ENCODE results near the gene KRT25. TPM values are rescaled to one million over a fixed set of nuclear protein-coding genes. Genes with fewer than 3 reads are reported as not detected.
"Not testable (repeated sequence)": the region's sequence is repeated elsewhere in the genome, so short reads cannot be mapped to it uniquely, and the experiment has no call there.

The KRT25 gene
- total and polyA plus RNA-seq, 2 donors (not counting 1 experiment from before 2014, with no cell fraction given) = not detected

GRCh38 chr17:40751065-40751464 is 4.1 kb downstream of the KRT25 start:
- Histone ChIP-seq H3K4me1 (ENCODE audit: control insufficient read depth in 2 of 2, insufficient read depth in 2 of 2, low read length in 2 of 2) (no peaks in the 10 kb centered on the region), H3K9ac (ENCODE audit: low read length) (no peak overlapping the region), H3K27ac (ENCODE audit: low read length in 2 of 2) (no peak overlapping the region), H2AFZ (ENCODE audit: insufficient read depth, low read depth, low read length, poor library complexity, severe bottlenecking) (no peak overlapping the region), H3K27me3 (replicated peaks in 1 of 4; ENCODE audit: control extremely low read depth in 1 of 4, control insufficient read depth in 3 of 4, insufficient read depth in 4 of 4, low read length in 3 of 4) (peaks cover 0 to 20% (median 10%) of the 10 kb centered on the region in 4 experiments), H3K36me3 (replicated peaks in 1 of 2; ENCODE audit: control extremely low read depth in 1 of 2, control insufficient read depth in 1 of 2, extremely low read depth in 1 of 2, insufficient read depth in 2 of 2, low read length in 1 of 2) (no peaks in the 10 kb centered on the region), H4K20me1 (ENCODE audit: control insufficient read depth, insufficient read depth, low read length, poor library complexity, severe bottlenecking) (no peaks in the 10 kb centered on the region), H3K79me2 (ENCODE audit: control insufficient read depth, insufficient read depth, low read length) (no peaks in the 10 kb centered on the region), H3K4me3 (ENCODE audit: control extremely low read depth in 1 of 5, extremely low read depth in 1 of 5, insufficient read depth in 1 of 5, low read depth in 2 of 5, low read length in 4 of 5) (no peak overlapping the region), H3K9me3 (ENCODE audit: control extremely low read depth in 1 of 3, control insufficient read depth in 2 of 3, insufficient read depth in 1 of 3, low read length in 2 of 3) (peaks cover 0 to 3% (median 0%) of the 10 kb centered on the region in 3 donors), H3K4me2 (replicated peaks; ENCODE audit: low read depth, low read length, poor library complexity, severe bottlenecking) (no peak overlapping the region)
- Mint-ChIP-seq H3K27me3 (peaks cover 55% of the 10 kb centered on the region), H3K9me3 (ENCODE audit: insufficient read depth) (no peaks in the 10 kb centered on the region), H3K4me3 (no peak overlapping the region), H3K27ac (no peak overlapping the region), H3K4me1 (no peaks in the 10 kb centered on the region)
- ATAC-seq (ENCODE audit: low read depth) (no peak), DNase-seq (no peak)
- WGBS (ENCODE audit: insufficient coverage) = 93% methylated on average over 12 of the region's 14 CpGs
- POLR2A ChIA-PET = no interaction called here
- intact Hi-C loops (cut with micrococcal nuclease) = no loop called here
- CTCF ChIA-PET = no interaction called here
- TF ChIP-seq EZH2 (IDR thresholded peaks at IDR 0.05; ENCODE audit: borderline replicate concordance, insufficient read depth, low read depth, low read length, poor library complexity, severe bottlenecking) (no peak), CTCF (IDR thresholded peaks at IDR 0.05) (no peak)

GRCh38 chr17:40750391-40750790 is 4.7 kb downstream of the KRT25 start:
- Histone ChIP-seq H3K27ac (ENCODE audit: low read length in 2 of 2) (no peak overlapping the region), H3K79me2 (ENCODE audit: control insufficient read depth, insufficient read depth, low read length) (no peaks in the 10 kb centered on the region), H3K4me1 (ENCODE audit: control insufficient read depth in 2 of 2, insufficient read depth in 2 of 2, low read length in 2 of 2) (no peaks in the 10 kb centered on the region), H3K9ac (ENCODE audit: low read length) (no peak overlapping the region), H4K20me1 (ENCODE audit: control insufficient read depth, insufficient read depth, low read length, poor library complexity, severe bottlenecking) (no peaks in the 10 kb centered on the region), H3K4me2 (replicated peaks; ENCODE audit: low read depth, low read length, poor library complexity, severe bottlenecking) (no peak overlapping the region), H3K27me3 (replicated peaks in 1 of 4; ENCODE audit: control extremely low read depth in 1 of 4, control insufficient read depth in 3 of 4, insufficient read depth in 4 of 4, low read length in 3 of 4) (peaks cover 0 to 25% (median 12%) of the 10 kb centered on the region in 4 experiments), H2AFZ (ENCODE audit: insufficient read depth, low read depth, low read length, poor library complexity, severe bottlenecking) (no peak overlapping the region), H3K9me3 (ENCODE audit: control extremely low read depth in 1 of 3, control insufficient read depth in 2 of 3, insufficient read depth in 1 of 3, low read length in 2 of 3) (peaks cover 0 to 3% (median 0%) of the 10 kb centered on the region in 3 donors), H3K4me3 (ENCODE audit: control extremely low read depth in 1 of 5, extremely low read depth in 1 of 5, insufficient read depth in 1 of 5, low read depth in 2 of 5, low read length in 4 of 5) (no peak overlapping the region), H3K36me3 (replicated peaks in 1 of 2; ENCODE audit: control extremely low read depth in 1 of 2, control insufficient read depth in 1 of 2, extremely low read depth in 1 of 2, insufficient read depth in 2 of 2, low read length in 1 of 2) (no peaks in the 10 kb centered on the region)
- Mint-ChIP-seq H3K4me3 (no peak overlapping the region), H3K9me3 (ENCODE audit: insufficient read depth) (no peaks in the 10 kb centered on the region), H3K27ac (no peak overlapping the region), H3K27me3 (peaks cover 55% of the 10 kb centered on the region), H3K4me1 (no peaks in the 10 kb centered on the region)
- CTCF ChIA-PET = interaction anchor here (0.6 kb wide), 1 partner anchor 39 kb away, joined by 3 read pairs; no protein-coding TSS in a partner anchor
- ATAC-seq (ENCODE audit: low read depth) = no peak
- intact Hi-C loops (cut with micrococcal nuclease) = no loop called here
- WGBS (ENCODE audit: insufficient coverage) = 93% methylated on average over 2 of the region's 6 CpGs
- DNase-seq = no peak
- no peak for TF ChIP-seq EZH2 (IDR thresholded peaks at IDR 0.05; ENCODE audit: borderline replicate concordance, insufficient read depth, low read depth, low read length, poor library complexity, severe bottlenecking)
- no peak for TF ChIP-seq CTCF (IDR thresholded peaks at IDR 0.05)
- POLR2A ChIA-PET = no interaction called here

GRCh38 chr17:40748666-40749065 is 6.5 kb downstream of the KRT25 start:
- H3K27ac Mint-ChIP-seq, H3K4me1 Mint-ChIP-seq: not testable (repeated sequence)

More at GRCh38 chr17:40748666-40749065, 6.5 kb downstream of the KRT25 start:
- H3K9me3 ChIP-seq (ENCODE audit: control extremely low read depth in 1 of 3, control insufficient read depth in 2 of 3, insufficient read depth in 1 of 3, low read length in 2 of 3); H3K4me3 Mint-ChIP-seq; DNase-seq; CTCF ChIA-PET; H2AFZ ChIP-seq (ENCODE audit: insufficient read depth, low read depth, low read length, poor library complexity, severe bottlenecking); H3K9me3 Mint-ChIP-seq (ENCODE audit: insufficient read depth); H3K79me2 ChIP-seq (ENCODE audit: control insufficient read depth, insufficient read depth, low read length); H3K4me2 ChIP-seq (replicated peaks; ENCODE audit: low read depth, low read length, poor library complexity, severe bottlenecking); intact Hi-C loops (cut with micrococcal nuclease); H3K4me3 ChIP-seq (ENCODE audit: control extremely low read depth in 1 of 5, extremely low read depth in 1 of 5, insufficient read depth in 1 of 5, low read depth in 2 of 5, low read length in 4 of 5); H4K20me1 ChIP-seq (ENCODE audit: control insufficient read depth, insufficient read depth, low read length, poor library complexity, severe bottlenecking); H3K9ac ChIP-seq (ENCODE audit: low read length); H3K36me3 ChIP-seq (replicated peaks in 1 of 2; ENCODE audit: control extremely low read depth in 1 of 2, control insufficient read depth in 1 of 2, extremely low read depth in 1 of 2, insufficient read depth in 2 of 2, low read length in 1 of 2); H3K27ac ChIP-seq (ENCODE audit: low read length in 2 of 2); ATAC-seq (ENCODE audit: low read depth); H3K4me1 ChIP-seq (ENCODE audit: control insufficient read depth in 2 of 2, insufficient read depth in 2 of 2, low read length in 2 of 2); POLR2A ChIA-PET: not testable (repeated sequence)
- H3K27me3 ChIP-seq (replicated peaks in 1 of 4; ENCODE audit: control extremely low read depth in 1 of 4, control insufficient read depth in 3 of 4, insufficient read depth in 4 of 4, low read length in 3 of 4) = peaks cover 0 to 27% (median 12%) of the 10 kb centered on the region in 4 experiments
- no CpG with 5 or more reads among the region's 1 CpG for WGBS (ENCODE audit: insufficient coverage)
- peaks cover 57% of the 10 kb centered on the region for H3K27me3 Mint-ChIP-seq
